Naive thymus-derived CD8-positive, alpha-beta T cell (primary cell): Measurements from ENCODE around the gene CDS1. TPM values are rescaled to one million over a fixed set of nuclear protein-coding genes. Genes with fewer than 3 reads are reported as not detected.
"Not testable (repeated sequence)": the region's sequence is repeated elsewhere in the genome, so short reads cannot be mapped to it uniquely, and the experiment has no call there.

Experiments
- ATAC-seq, 2 donors: fragments of 150-1000 bp; cut with Tn5 transposase in 1 of 2; sonication (Bioruptor Pico), chemical (Tn5 transposase) in 1 of 2; 1 replicate in 1 of 2; 2 replicates in 1 of 2; pipeline ENCODE4 v1.10.0; 2021; ENCODE audit warnings: mild to moderate bottlenecking in 2 of 2, moderate library complexity in 2 of 2
- POLR2A ChIA-PET: fragments of 350-600 bp; sonication (Branson Sonifier 250); formaldehyde crosslinking; loops from one replicate; lab custom pipeline; 2021; ENCODE audit warnings: antibody characterized with exemption; lab: Charles Lee
- DNase-seq, 10 donors: peaks; one replicate each; pipeline versions ENCODE4 v3.0.0 to v3.0.0-alpha.2; 2020 to 2022
- H3K27ac Mint-ChIP-seq, 10 donors: one replicate each; pipeline ENCODE4 v1.8.0; 2020 to 2022; ENCODE audit warnings: mild to moderate bottlenecking in 10 of 10, mixed read lengths in 10 of 10, moderate library complexity in 4 of 10, inconsistent platforms in 1 of 10
- H3K27me3 Mint-ChIP-seq, 5 donors: one replicate each; pipeline ENCODE4 v1.8.0; 2021 to 2022; ENCODE audit warnings: mixed read lengths in 5 of 5
- H3K36me3 Mint-ChIP-seq, 3 donors: one replicate each; pipeline ENCODE4 v1.8.0; 2020 to 2022; ENCODE audit warnings: mixed read lengths in 3 of 3, mild to moderate bottlenecking in 2 of 3, inconsistent platforms in 1 of 3
- H3K4me1 Mint-ChIP-seq, 4 donors: one replicate each; pipeline ENCODE4 v1.8.0; 2021 to 2022; ENCODE audit warnings: mixed read lengths in 4 of 4
- H3K4me3 Mint-ChIP-seq, 10 donors: one replicate each; pipeline ENCODE4 v1.8.0; 2020 to 2022; ENCODE audit warnings: mild to moderate bottlenecking in 10 of 10, mixed read lengths in 10 of 10, moderate library complexity in 6 of 10, inconsistent platforms in 1 of 10
- H3K9me3 Mint-ChIP-seq, 9 donors: one replicate each; pipeline ENCODE4 v1.8.0; 2020 to 2022; ENCODE audit warnings: mixed read lengths in 9 of 9, mild to moderate bottlenecking in 3 of 9, inconsistent platforms in 1 of 9, moderate library complexity in 1 of 9
- polyA plus RNA-seq, 3 donors: library from polyadenylated mRNA; unstranded; fragments of 300-500 nt; fragmentation: Illumina TruSeq; gene quantifications; one replicate each; pipeline ENCODE4 v1.2.3, GENCODE V29; 2021
- total RNA-seq, 8 experiments: library from RNA in 2 of 8; stranded (reverse) in 2 of 8; gene quantifications; one replicate each; pipeline ENCODE4 v1.2.3 and lab custom pipeline; 2021 to 2026

CDS1 gene
- total and polyA plus RNA-seq, 5 experiments from 2014 or later = 0.12 to 0.85 (median 0.44) TPM; not detected in 1

- Mint-ChIP-seq H3K9me3 (no peaks in the 10 kb centered on the region), H3K27ac (no peak overlapping the region), H3K4me1 (peaks cover 0 to 3% (median 1%) of the 10 kb centered on the region in 4 donors), H3K4me3 (no peak overlapping the region), H3K27me3 (peaks cover 0 to 2% (median 0%) of the 10 kb centered on the region in 5 donors), H3K36me3 (no peaks in the 10 kb centered on the region)
- DNase-seq (no peak), ATAC-seq (no peak)
- POLR2A ChIA-PET = no interaction called here
These were observed 98.8 kb downstream of the CDS1 start for GRCh38 chr4:84681486-84682274.

- ATAC-seq, H3K27me3 Mint-ChIP-seq, H3K36me3 Mint-ChIP-seq, POLR2A ChIA-PET, H3K4me3 Mint-ChIP-seq, DNase-seq, H3K9me3 Mint-ChIP-seq, H3K4me1 Mint-ChIP-seq, H3K27ac Mint-ChIP-seq: not testable (repeated sequence)
These were observed 99.7 kb downstream of the CDS1 start for GRCh38 chr4:84682661-84683060.

- H3K27me3 Mint-ChIP-seq = peaks cover 0 to 2% (median 0%) of the 10 kb centered on the region in 5 donors
- ATAC-seq (no peak), DNase-seq (no peak)
- no peak overlapping the region for H3K4me3 Mint-ChIP-seq
- H3K9me3 Mint-ChIP-seq = no peaks in the 10 kb centered on the region
- no peaks in the 10 kb centered on the region for H3K36me3 Mint-ChIP-seq
- H3K27ac Mint-ChIP-seq = no peak overlapping the region
- H3K4me1 Mint-ChIP-seq = peaks cover 0 to 3% (median 1%) of the 10 kb centered on the region in 4 donors
- POLR2A ChIA-PET = no interaction called here
These were observed 100.3 kb downstream of the CDS1 start for GRCh38 chr4:84683064-84683850.

- no peak for DNase-seq
- H3K9me3 Mint-ChIP-seq = no peaks in the 10 kb centered on the region
- peaks cover 0 to 2% (median 0%) of the 10 kb centered on the region in 5 donors for H3K27me3 Mint-ChIP-seq
- H3K36me3 Mint-ChIP-seq = no peaks in the 10 kb centered on the region
- H3K4me1 Mint-ChIP-seq = peaks cover 0 to 3% (median 1%) of the 10 kb centered on the region in 4 donors
- POLR2A ChIA-PET = no interaction called here
- H3K27ac Mint-ChIP-seq = no peak overlapping the region
- no peak for ATAC-seq
- H3K4me3 Mint-ChIP-seq = no peak overlapping the region
These were observed 101.4 kb downstream of the CDS1 start for GRCh38 chr4:84684361-84684760.

- Mint-ChIP-seq H3K4me1 (peaks cover 0 to 3% (median 1%) of the 10 kb centered on the region in 4 donors), H3K36me3 (no peaks in the 10 kb centered on the region), H3K4me3 (no peak overlapping the region), H3K27ac (no peak overlapping the region), H3K27me3 (peaks cover 0 to 2% (median 0%) of the 10 kb centered on the region in 5 donors), H3K9me3 (no peaks in the 10 kb centered on the region)
- DNase-seq = no peak
- POLR2A ChIA-PET = no interaction called here
- no peak for ATAC-seq
These were observed 102.2 kb downstream of the CDS1 start for GRCh38 chr4:84685105-84685504.

GRCh38 chr4:84688605-84689004, 105.7 kb downstream of the CDS1 start:
- peaks cover 0 to 3% (median 0%) of the 10 kb centered on the region in 5 donors for H3K27me3 Mint-ChIP-seq
- no peak overlapping the region for H3K4me3 Mint-ChIP-seq
- H3K4me1 Mint-ChIP-seq = no peaks in the 10 kb centered on the region
- H3K9me3 Mint-ChIP-seq = no peaks in the 10 kb centered on the region
- H3K36me3 Mint-ChIP-seq = no peaks in the 10 kb centered on the region
- no peak overlapping the region for H3K27ac Mint-ChIP-seq
- DNase-seq (no peak), ATAC-seq (no peak)
- POLR2A ChIA-PET = no interaction called here

GRCh38 chr4:84689197-84689596, 106.3 kb downstream of the CDS1 start:
- no peaks in the 10 kb centered on the region for H3K36me3 Mint-ChIP-seq
- no peak for DNase-seq
- no peak overlapping the region for H3K27ac Mint-ChIP-seq
- POLR2A ChIA-PET = no interaction called here
- H3K27me3 Mint-ChIP-seq = peaks cover 0 to 3% (median 0%) of the 10 kb centered on the region in 5 donors
- H3K4me1 Mint-ChIP-seq = no peaks in the 10 kb centered on the region
- no peaks in the 10 kb centered on the region for H3K9me3 Mint-ChIP-seq
- H3K4me3 Mint-ChIP-seq = no peak overlapping the region
- ATAC-seq = no peak

GRCh38 chr4:84690481-84690880, 107.6 kb downstream of the CDS1 start:
- no peak for ATAC-seq
- POLR2A ChIA-PET = no interaction called here
- Mint-ChIP-seq H3K4me3 (no peak overlapping the region), H3K27ac (no peak overlapping the region), H3K4me1 (peaks cover 0 to 2% (median 0%) of the 10 kb centered on the region in 4 donors), H3K9me3 (no peaks in the 10 kb centered on the region), H3K36me3 (no peaks in the 10 kb centered on the region), H3K27me3 (peaks cover 0 to 3% (median 0%) of the 10 kb centered on the region in 5 donors)
- DNase-seq = no peak

GRCh38 chr4:84691170-84691691, 108.3 kb downstream of the CDS1 start:
- Mint-ChIP-seq H3K4me1 (peaks cover 0 to 2% (median 0%) of the 10 kb centered on the region in 4 donors), H3K36me3 (no peaks in the 10 kb centered on the region), H3K27me3 (peaks cover 0 to 3% (median 0%) of the 10 kb centered on the region in 5 donors), H3K27ac (no peak overlapping the region), H3K4me3 (no peak overlapping the region), H3K9me3 (no peaks in the 10 kb centered on the region)
- ATAC-seq = no peak
- POLR2A ChIA-PET = no interaction called here
- no peak for DNase-seq

- Mint-ChIP-seq H3K27ac (no peak overlapping the region), H3K27me3 (peaks cover 0 to 3% (median 0%) of the 10 kb centered on the region in 5 donors), H3K4me1 (peaks cover 0 to 2% (median 0%) of the 10 kb centered on the region in 4 donors), H3K36me3 (no peaks in the 10 kb centered on the region), H3K9me3 (no peaks in the 10 kb centered on the region), H3K4me3 (no peak overlapping the region)
- DNase-seq (no peak), ATAC-seq (no peak)
- POLR2A ChIA-PET = no interaction called here
These were observed 108.9 kb downstream of the CDS1 start for GRCh38 chr4:84691800-84692199.

- H3K4me3 Mint-ChIP-seq = no peak overlapping the region
- no peaks in the 10 kb centered on the region for H3K36me3 Mint-ChIP-seq
- no peak overlapping the region for H3K27ac Mint-ChIP-seq
- H3K27me3 Mint-ChIP-seq = peaks cover 0 to 1% (median 0%) of the 10 kb centered on the region in 5 donors
- ATAC-seq (no peak), DNase-seq (no peak)
- POLR2A ChIA-PET = no interaction called here
- H3K9me3 Mint-ChIP-seq = no peaks in the 10 kb centered on the region
- H3K4me1 Mint-ChIP-seq = peaks cover 0 to 2% (median 0%) of the 10 kb centered on the region in 4 donors
These were observed 114.2 kb downstream of the CDS1 start for GRCh38 chr4:84697159-84697558.

- Mint-ChIP-seq H3K27ac (no peak overlapping the region), H3K4me1 (peaks cover 0 to 2% (median 0%) of the 10 kb centered on the region in 4 donors), H3K36me3 (no peaks in the 10 kb centered on the region), H3K9me3 (no peaks in the 10 kb centered on the region), H3K4me3 (no peak overlapping the region), H3K27me3 (peaks cover 0 to 1% (median 0%) of the 10 kb centered on the region in 5 donors)
- POLR2A ChIA-PET = no interaction called here
- DNase-seq = no peak
- ATAC-seq = no peak
These were observed 114.8 kb downstream of the CDS1 start for GRCh38 chr4:84697615-84698201.
